ENCODE data around the gene DPP9.
A peak's percentile ranks its signal among the peaks of the same experiment; 100 is the strongest.

DPP9 gene

GRCh38 chr19:4635754-4636116, 87.9 kb downstream of the DPP9 start:
- H3K27ac ChIP-seq: peak overlapping the region; percentile 7; the same call in 1 of the 2 replicates

GRCh38 chr19:4633140-4633967, 90.3 kb downstream of the DPP9 start:
- no peak for TF ChIP-seq ZFX (IDR thresholded peaks at IDR 0.05)
- TF ChIP-seq CTCF (conservative IDR thresholded peaks at IDR 0.05): peak; percentile 90
- H3K27ac ChIP-seq: no peak overlapping the region

More at GRCh38 chr19:4635754-4636116, 87.9 kb downstream of the DPP9 start:
- TF ChIP-seq ZFX (IDR thresholded peaks at IDR 0.05) (no peak), CTCF (conservative IDR thresholded peaks at IDR 0.05) (no peak)
